T-helper 17 cell (primary cell): ENCODE data around the gene TMEM63A. TPM values are rescaled to one million over a fixed set of nuclear protein-coding genes. Genes with fewer than 3 reads are reported as not detected.
"Not testable (repeated sequence)": the region's sequence is repeated elsewhere in the genome, so short reads cannot be mapped to it uniquely, and the experiment has no call there.

Experiments
- ATAC-seq: fragments of 150-1000 bp; cut with Tn5 transposase; 2 replicates; pipeline ENCODE4 v1.10.0; 2021; ENCODE audit warnings: mild to moderate bottlenecking, moderate library complexity
- DNase-seq, 3 donors: peaks; one replicate each; pipeline versions ENCODE4 v3.0.0 to v3.0.0-alpha.2; 2020 to 2021
- H3K9me3 ChIP-seq: one replicate; pipeline ENCODE4 v1.7.0; 2013; ENCODE audit warnings: low read length, mild to moderate bottlenecking; ENCODE audit not compliant: control insufficient read depth, poor library complexity, severe bottlenecking
- H3K27ac Mint-ChIP-seq: one replicate; pipeline ENCODE4 v1.8.0; 2022; ENCODE audit warnings: mild to moderate bottlenecking, moderate library complexity, mixed read lengths
- H3K27me3 Mint-ChIP-seq: one replicate; pipeline ENCODE4 v1.8.0; 2022; ENCODE audit warnings: mixed read lengths
- H3K36me3 Mint-ChIP-seq: one replicate; pipeline ENCODE4 v1.8.0; 2022; ENCODE audit warnings: low read depth, mixed read lengths
- H3K4me1 Mint-ChIP-seq: one replicate; pipeline ENCODE4 v1.8.0; 2022; ENCODE audit warnings: mild to moderate bottlenecking, mixed read lengths
- H3K4me3 Mint-ChIP-seq: one replicate; pipeline ENCODE4 v1.8.0; 2022; ENCODE audit warnings: mild to moderate bottlenecking, moderate library complexity, mixed read lengths
- total RNA-seq, 4 donors: library from RNA in 2 of 4; stranded (reverse) in 2 of 4; gene quantifications; one replicate each; pipeline ENCODE4 v1.2.3 and lab custom pipeline; 2022 to 2026

TMEM63A gene
- total RNA-seq, 2 donors from 2014 or later = 269 to 280 TPM

DNA sequence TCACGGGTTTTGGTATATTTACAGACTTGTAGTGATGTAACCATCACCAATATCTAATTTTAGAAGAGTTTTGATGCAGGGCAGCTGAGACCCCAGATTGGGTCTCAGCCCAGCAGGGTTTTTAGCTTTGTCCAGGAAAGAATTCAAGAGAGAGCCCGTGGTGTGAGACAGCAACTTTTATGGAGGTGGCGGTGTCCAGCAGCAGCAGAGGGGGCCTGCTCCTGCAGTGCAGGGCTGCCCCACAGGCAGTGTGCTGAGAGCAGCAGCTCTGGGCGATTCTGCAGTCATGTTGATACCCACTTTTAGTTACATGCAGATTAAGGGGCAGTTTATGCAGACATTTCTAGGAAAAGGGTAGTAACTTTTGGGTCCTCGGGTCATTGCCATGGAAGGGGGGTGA lies 74.0 kb downstream of the TMEM63A start:
- H3K27ac Mint-ChIP-seq = no peak overlapping the region
- no peaks in the 10 kb centered on the region for H3K36me3 Mint-ChIP-seq
- H3K9me3 ChIP-seq = no peaks in the 10 kb centered on the region
- H3K4me1 Mint-ChIP-seq = peaks cover 12% of the 10 kb centered on the region
- no peak for DNase-seq
- H3K27me3 Mint-ChIP-seq = peaks cover 4% of the 10 kb centered on the region
- ATAC-seq = no peak
- H3K4me3 Mint-ChIP-seq = no peak overlapping the region

GRCh38 chr1:225806736-225807135 lies 75.4 kb downstream of the TMEM63A start:
- not testable (repeated sequence) for H3K27ac Mint-ChIP-seq, H3K4me1 Mint-ChIP-seq, H3K4me3 Mint-ChIP-seq, H3K9me3 ChIP-seq, H3K27me3 Mint-ChIP-seq, ATAC-seq, DNase-seq, H3K36me3 Mint-ChIP-seq

- H3K27me3 Mint-ChIP-seq = peaks cover 4% of the 10 kb centered on the region
- no peak overlapping the region for H3K4me3 Mint-ChIP-seq
- ATAC-seq (no peak), DNase-seq (no peak)
- no peaks in the 10 kb centered on the region for H3K36me3 Mint-ChIP-seq
- H3K4me1 Mint-ChIP-seq = peaks cover 10% of the 10 kb centered on the region
- H3K9me3 ChIP-seq = no peaks in the 10 kb centered on the region
- H3K27ac Mint-ChIP-seq = no peak overlapping the region
Measured at GRCh38 chr1:225806249-225806648, 75.9 kb downstream of the TMEM63A start.

DNA sequence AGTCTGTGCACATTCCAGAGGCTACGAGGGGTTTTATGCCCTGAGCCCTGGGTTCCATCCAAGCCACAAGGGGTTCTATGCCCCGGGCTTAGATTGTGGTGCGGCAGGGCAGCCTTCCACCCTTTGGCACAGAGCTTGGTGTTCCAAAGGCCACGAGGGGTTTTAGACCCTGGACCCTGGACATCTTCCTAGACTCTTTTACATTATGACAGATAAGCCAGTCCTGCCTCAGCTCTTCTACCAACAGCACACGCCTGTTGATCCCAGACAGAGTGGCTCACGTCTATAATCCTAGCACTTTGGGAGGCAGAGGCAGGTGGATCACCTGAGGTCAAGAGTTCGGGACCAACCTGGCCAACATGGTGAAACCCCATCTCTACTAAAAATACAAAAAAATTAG lies 81.0 kb downstream of the TMEM63A start:
- H3K27ac Mint-ChIP-seq, H3K9me3 ChIP-seq, H3K4me3 Mint-ChIP-seq, ATAC-seq, H3K27me3 Mint-ChIP-seq, DNase-seq, H3K36me3 Mint-ChIP-seq: not testable (repeated sequence)
- peaks cover 10% of the 10 kb centered on the region for H3K4me1 Mint-ChIP-seq

GRCh38 chr1:225796097-225796496 lies 86.1 kb downstream of the TMEM63A start:
- H3K36me3 Mint-ChIP-seq, ATAC-seq: not testable (repeated sequence)
- H3K4me1 Mint-ChIP-seq = peaks cover 10% of the 10 kb centered on the region

More at GRCh38 chr1:225796097-225796496, 86.1 kb downstream of the TMEM63A start:
- H3K4me3 Mint-ChIP-seq, H3K27me3 Mint-ChIP-seq, H3K27ac Mint-ChIP-seq, DNase-seq, H3K9me3 ChIP-seq: not testable (repeated sequence)

Other genes with a start within 250 kb of the TMEM63A start
- gene ENAH, start 229.3 kb downstream of the TMEM63A start, total RNA-seq = under 1 TPM; 0.57 to 0.73 TPM
- 10 to 100 TPM; 85.5 to 87.6 TPM for gene SRP9, start 104.6 kb downstream of the TMEM63A start, total RNA-seq
- 1 to 10 TPM in 1 of 2 donors, under 1 TPM in 1; 0.94 to 1.3 TPM for gene EPHX1, start 72.3 kb downstream of the TMEM63A start, total RNA-seq
- gene LEFTY1, start 6.8 kb upstream of the TMEM63A start, total RNA-seq = under 1 TPM in 1 of 2 donors, not detected in 1; 0.68 TPM
- 10 to 100 TPM; 48.1 to 53.7 TPM for gene PYCR2, start 41.9 kb upstream of the TMEM63A start, total RNA-seq
- not detected for gene LEFTY2, start 58.8 kb upstream of the TMEM63A start, total RNA-seq
- gene SDE2, start 117.0 kb upstream of the TMEM63A start, total RNA-seq = 10 to 100 TPM; 31.7 to 37.6 TPM
- gene H3-3A, start 180.3 kb upstream of the TMEM63A start, total RNA-seq = 100 to 1,000 TPM; 318 to 496 TPM